GM12878 (cell line): ENCODE data around the gene SLC35G6.

Experiments used
- HCFC1 ChIP-seq: fragments of 150-350 bp; IDR thresholded peaks from 2 replicates; pipeline ENCODE4 v1.6.1; 2014; ENCODE audit warnings: low read length
- IRF3 ChIP-seq: fragments of 450-650 bp; IDR thresholded peaks from 2 replicates; pipeline ENCODE4 v1.6.1; 2014; ENCODE audit warnings: mild to moderate bottlenecking
- KDM1A ChIP-seq: fragments of 200-600 bp; sonication (generic); IDR thresholded peaks from 2 replicates; pipeline ENCODE4 v1.6.1; 2016; ENCODE audit warnings: borderline replicate concordance
- RAD21 ChIP-seq: IDR thresholded peaks from 2 replicates; pipeline ENCODE4 v1.6.1; 2011; ENCODE audit warnings: mild to moderate bottlenecking, low read depth, low read length, moderate library complexity; ENCODE audit not compliant: insufficient read depth
- RELA ChIP-seq: fragments of 450-650 bp; IDR thresholded peaks from 2 replicates; pipeline ENCODE4 v1.8.0; 2014; ENCODE audit warnings: borderline replicate concordance; ENCODE audit not compliant: partially characterized antibody

GRCh38 chr17:7467498-7467897, 13.7 kb upstream of the SLC35G6 start:
- TF ChIP-seq KDM1A (no peak), HCFC1 (no peak), IRF3 (no peak), RELA (no peak), RAD21 (no peak)
